ENCODE results near the gene TAF4. TPM values are rescaled to one million over a fixed set of nuclear protein-coding genes. Genes with fewer than 3 reads are reported as not detected.

Gene TAF4
- total RNA-seq, 1 experiment from 2014 or later = 11.7 TPM

DNA sequence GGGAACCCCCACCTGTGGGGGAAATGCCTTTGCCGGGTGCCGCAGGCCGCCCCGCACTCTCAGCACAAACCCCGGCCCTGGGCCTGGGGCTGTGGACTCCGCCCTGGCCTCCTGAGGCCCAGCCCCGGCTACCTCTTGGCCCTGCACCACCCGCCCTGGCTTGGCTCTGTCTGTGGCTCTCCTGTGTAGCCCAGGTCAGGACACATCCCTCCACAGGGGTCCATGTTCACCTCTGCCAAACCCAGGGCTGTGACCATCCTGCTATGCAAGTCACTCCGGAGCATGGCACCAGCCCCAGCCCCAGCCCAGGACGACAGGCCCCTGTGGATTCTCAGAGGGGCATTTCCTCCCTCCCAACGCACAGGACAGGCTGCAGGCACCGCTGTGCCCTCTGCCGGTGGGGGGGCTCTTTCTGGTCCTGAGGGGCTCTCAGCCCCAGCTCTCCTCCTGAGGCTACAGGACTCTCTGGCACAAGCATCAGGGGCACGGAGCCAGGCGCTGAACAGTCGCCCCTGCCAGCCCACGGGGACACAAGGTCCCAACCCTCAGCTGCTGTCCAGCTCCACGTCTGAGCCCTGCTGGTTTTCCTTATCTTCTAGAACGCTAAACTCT, 45.7 kb downstream of the TAF4 start:
- DNase-seq (ENCODE audit: low read depth) = no peak

DNA sequence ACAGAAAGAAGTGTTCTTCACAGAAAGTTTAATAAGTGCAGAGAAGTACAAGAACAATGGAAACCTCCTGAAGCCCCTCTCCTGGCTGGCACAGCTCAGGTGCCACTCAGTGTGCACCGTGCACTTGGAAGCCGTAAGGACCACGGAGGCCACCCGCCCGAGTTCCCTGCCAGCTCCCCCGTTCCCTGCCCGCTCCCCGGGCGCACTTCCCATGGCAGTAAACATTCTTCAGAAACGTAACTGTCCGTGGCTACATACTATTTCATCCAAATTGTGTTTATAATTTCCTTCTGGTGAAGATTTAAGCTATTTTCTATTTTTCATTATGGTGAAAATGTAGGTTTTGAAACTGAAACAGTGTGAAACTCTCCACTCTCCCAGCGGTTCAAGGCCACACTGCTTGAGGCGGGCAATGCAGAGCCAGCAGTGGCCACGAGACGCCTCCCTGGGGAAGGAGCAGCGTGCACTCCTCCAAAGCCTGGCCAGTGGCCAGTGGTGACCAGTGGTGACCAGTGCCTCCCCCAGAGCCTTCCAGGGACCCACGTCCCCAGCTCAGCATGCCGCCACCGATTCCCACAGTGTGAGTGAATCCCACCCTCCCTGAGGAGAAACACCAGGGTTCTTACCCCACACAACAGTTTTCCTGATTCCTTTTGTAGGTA, 46.4 kb downstream of the TAF4 start:
- no peak for DNase-seq (ENCODE audit: low read depth)

DNA sequence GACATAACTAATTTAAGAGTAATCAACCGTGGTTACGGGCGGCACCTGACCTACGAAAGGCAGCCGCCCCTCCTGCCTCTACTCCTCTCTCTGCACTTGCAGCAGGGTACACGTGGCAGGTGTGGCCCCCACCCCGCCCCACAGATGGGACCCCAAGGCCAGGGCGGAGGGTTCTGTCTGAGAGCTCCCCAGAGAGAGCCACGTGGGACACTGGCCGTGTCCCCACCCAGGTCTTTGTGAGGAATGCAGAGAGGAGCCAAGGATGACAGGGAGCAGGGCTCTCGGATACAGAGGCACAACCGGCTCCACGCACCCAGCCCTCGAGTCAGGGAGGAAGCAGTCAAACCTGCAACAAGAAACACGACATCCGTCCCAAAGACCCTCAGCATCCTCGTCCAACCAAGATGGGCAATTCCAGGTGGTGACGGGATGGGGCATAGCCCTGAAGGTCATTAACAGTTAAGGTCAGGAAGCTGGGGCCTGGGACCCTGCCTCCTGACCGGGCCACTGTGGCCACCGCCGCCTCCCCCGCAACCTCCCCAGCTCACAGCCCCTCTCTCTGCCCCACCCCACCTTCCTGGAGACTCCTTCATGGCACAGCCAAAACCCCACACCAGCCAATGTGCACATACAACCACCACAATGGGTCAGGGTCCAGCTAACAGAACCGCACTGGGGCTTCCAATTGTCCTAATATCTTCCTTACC, 47.1 kb downstream of the TAF4 start:
- DNase-seq (ENCODE audit: low read depth) = no peak

DNA sequence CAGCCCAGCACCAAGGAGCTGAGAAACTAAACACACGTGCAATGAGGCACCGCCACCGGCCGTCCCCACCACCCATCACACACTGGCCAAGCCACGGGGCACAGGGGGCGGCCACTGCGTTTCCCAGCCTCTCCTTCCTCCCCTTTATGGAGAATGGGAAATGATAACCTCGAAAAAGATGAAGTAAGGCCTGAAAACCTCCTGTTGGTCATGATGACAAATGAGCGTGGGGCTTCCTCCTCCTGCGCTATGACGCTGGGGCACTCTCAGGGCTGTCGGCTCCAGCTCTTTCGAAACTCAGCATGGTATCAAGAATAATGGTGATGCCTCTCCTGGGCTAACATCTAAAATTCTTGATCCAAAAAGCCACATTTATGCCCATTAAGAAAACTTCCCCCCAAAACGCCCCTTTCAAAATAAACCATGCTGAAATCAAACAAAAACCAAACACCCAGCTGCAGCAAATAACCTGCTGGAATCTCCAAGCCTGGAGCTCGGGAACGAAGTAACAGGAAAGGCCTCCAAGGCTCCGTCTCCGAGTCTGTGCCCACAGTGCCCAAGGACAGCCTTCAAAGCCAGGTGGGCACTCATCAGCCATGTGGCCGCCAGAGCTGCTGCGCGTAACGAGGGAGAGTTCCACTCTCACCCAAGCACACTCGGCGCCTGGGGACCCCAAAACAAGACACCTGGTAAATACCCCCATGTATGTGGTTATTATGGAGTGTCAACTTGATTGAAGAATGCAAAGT, 50.0 kb downstream of the TAF4 start:
- DNase-seq (ENCODE audit: low read depth) = no peak

DNA sequence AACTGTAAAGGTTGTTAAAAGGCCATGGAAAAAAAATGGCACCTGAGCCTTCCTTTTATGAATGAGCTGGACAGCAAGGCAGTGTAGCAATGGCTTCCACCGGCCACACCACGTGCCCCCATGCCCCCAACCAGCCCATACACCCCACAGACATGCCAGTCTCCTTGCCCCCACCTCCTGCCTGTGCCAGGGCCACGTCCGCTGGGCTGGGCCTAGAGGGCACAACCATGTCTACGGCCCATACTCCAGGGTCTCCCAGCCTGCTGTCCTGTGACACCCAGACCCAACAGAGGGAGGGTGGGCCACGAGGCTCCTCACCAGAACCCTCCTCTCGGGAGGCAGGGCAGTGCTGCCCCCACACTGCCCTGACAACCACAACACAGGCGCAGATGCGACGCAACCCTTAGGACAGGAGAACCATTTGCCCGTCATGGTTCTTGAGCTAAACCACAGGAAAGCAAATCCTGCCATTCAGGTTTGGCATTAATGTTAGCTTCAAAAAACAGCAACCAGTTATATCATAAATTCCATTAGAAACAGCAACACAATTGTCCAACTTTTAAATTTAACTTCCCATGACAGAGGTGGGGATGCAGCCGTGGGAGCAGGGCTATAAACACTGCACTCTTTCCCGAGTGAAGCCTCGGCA, 50.7 kb downstream of the TAF4 start:
- no peak for DNase-seq (ENCODE audit: low read depth)

DNA sequence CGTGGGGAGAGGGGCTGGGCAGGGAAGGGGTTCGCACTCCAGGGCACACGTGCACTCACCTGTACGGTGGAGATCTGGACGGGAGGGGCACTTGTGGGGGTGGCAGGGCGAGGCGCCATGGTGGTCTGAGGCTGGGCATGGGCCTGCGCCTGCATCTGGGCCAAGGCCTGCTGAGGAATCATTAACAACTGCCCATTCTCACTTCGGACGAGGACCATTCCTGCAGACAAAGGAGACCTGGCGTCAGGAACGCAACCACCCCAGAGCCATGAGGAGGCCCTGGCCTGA, 51.2 kb downstream of the TAF4 start:
- DNase-seq (ENCODE audit: low read depth) = no peak

DNA sequence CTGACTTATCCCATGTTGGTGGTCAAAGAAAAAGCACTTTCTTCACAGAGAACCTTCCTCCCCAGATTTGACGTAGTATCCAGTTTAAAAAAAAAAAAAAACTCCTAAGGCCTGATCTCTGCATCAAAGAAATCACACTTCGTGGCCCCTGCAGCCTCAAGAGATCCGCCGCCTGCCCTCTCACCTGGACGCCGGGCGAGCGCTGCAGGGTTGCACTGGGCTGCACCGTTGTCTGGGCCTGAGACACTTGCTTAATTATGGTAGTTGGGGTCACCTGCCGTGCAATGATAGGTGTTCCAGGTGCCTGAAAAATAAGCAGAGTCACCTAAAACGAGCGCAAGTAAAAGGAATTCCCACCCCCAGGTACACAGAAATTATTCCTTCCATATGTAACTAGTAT, 53.0 kb downstream of the TAF4 start:
- DNase-seq (ENCODE audit: low read depth) = no peak

DNA sequence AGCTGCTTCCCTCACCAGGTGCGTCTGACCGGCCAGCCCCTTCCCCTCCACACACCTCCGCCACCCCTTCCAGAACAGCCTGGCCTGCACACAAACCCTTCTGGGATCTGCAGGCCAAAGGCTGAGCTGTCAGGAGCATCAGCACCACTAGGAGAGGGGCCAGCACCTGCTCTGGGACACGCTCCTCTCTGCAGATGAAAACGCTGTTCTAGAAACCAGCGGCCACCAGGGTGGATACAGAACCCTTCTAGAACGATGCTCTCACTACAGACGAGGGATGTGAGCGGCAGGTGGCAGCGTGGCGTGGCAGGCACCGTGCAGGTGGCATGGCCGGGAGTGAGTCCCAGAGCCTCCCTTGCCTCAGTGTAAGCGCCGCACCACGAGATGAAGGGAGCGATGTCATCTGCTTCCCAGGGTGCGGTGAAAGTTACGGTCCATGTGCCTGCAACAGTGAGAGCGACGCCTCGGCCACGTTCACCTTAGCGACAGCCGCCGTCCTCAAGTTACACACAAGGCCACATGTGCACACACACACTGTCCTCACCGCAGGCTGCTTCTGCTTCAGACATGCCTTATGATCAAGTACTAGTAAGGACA, 53.6 kb downstream of the TAF4 start:
- no peak for DNase-seq (ENCODE audit: low read depth)

DNA sequence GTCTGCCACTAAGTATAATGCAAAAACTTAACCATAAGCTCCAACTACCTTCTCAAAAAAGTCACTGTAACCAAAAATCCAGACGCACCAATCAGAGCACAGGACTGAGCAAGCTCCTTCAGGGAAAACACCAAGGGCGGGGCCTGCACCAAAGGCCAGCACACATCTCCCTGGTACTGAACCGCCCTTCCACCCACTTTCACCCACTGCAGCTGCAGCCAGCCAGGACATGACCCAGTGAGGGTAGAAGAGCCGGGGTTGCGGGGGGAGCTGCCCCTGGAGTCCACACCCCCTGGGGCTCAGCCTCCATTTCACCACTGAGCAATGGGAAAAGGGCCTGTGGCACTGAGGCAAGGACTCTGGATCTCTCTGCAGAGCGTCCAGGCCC, 54.3 kb downstream of the TAF4 start:
- DNase-seq (ENCODE audit: low read depth) = no peak

DNA sequence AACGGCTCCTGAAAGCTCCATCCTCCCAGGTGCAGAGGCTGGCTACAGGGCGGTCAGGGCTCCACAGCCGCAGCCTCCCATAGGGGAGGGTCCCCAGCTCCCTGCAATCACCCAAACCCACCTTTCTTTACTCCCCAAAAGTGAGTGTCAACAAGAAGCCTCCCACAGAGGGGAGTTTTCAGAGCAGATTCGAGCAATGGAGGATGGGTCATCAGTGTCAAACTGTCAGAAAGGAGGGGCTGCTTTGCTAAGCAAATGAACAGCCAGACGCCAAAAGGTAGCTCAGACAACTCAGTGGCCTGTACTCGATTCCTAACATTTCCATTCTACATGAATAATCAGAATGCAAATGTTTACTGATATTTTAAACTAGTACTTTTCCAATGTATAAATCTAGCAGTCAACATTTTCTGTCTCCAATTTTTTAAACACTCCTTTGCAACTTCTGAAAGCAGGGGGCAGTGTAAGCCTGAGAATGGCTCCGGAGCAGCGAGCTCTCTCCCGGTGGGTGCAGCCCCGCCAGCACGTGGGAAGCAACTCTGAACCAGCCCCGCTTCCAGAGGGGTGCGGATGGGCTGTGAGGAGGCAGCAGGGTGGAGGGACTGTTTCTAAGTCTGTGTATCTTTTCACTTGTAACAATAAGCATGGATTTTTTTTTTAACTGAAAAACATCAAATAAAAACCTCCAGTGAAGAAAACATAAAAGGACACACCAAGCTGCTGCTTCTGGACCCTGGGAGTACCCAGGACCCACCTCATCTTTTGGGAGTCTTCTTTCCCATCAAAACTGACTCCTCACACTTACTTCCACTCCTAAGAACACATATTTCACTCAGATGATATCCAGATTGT, 54.9 kb downstream of the TAF4 start:
- DNase-seq (ENCODE audit: low read depth) = peak; percentile 39

DNA sequence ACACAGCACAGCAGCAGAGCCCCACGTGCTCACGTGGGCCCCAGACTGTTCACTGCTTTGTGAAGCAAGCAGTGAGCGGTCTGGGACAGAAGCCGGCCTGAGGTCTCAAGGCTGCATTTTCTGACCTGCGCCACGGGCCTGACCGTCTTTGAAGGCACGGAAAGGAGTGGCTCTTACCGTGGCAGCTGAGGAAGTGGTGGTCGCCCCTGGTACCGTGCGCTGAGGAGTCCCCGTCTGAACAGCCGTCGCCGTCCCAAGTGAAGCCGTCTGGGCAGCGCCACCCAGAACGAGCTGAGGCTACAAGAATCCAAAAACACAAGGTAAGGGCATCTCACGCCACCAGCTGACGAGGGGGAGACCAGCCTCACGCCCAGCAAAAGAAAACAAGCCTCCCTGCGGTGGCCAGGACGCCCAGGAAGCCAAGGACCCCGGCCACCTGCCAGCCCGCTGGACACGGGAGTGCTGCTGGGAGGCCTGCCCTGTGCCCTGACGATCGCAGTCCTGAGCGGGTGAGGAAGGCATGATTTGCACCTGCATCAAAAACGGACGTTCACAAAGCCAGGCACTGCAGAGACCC, 55.7 kb downstream of the TAF4 start:
- DNase-seq (ENCODE audit: low read depth) = no peak

DNA sequence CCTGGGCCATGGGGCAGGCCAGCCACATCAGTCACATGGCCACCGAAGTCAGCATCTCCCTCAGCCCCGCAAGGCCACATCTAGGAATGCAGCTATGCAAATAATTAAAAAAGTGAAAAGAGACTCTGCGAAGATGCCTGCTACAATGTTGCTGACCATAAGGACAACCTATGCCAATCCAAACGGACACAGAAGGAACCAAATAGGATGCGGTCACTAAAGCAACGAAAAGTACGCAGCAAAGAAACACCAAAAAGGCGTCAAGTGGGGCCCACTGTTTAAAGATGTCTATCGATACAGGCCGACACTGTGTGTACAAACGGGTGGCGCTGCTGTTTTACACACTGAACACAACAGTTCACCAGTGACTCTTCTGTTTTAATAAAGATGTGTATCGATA, 56.4 kb downstream of the TAF4 start:
- no peak for DNase-seq (ENCODE audit: low read depth)

DNA sequence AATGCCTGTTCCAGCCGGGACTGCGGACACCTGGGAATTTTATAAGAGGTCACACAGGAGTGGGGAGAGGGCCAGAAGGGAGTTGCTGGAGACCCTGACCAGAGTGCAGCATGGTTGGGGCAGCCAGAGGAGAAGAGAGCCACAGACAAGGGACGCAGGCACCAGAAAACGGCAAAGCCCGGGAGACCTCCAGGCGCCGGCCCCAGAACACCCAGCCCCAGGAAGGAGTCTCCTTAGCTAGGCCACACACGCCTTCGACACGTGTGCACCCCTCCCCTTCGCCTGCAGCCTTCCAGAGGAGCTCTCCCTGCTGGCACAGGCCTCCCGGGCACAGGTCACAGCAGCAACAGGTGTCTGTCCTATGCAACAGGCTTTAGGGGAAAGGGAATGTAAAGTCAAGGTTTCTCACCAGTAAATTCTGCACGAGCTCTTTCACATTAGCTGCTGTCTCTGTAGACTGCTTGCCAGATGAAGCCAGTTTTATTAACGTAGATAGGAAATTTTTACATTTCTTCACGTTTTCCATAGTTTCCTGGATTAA, 57.0 kb downstream of the TAF4 start:
- no peak for DNase-seq (ENCODE audit: low read depth)

DNA sequence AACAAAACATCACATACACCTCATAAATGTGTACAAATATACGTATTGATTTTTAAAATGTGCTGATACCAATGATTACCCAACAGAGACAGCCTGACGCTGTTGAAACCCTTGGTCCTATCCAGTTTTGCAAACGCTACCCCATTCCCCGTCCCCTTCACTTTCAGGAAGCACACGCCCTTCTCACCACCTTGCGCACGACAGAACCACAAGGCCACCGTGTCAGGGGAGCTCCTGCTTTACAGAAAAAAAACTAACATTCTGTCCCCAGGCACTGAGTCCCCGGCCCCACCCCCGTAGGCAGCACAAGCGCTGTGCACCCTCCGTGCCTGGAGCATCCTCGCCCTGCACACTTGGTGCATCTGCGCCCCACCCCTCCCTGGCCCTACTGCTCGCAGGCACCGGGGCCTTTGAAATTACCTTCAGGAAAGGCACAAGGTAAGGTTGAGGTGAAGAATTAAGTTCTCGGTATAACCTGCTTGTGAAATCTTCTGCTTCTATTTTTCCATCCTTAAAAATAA, 58.5 kb downstream of the TAF4 start:
- no peak for DNase-seq (ENCODE audit: low read depth)

DNA sequence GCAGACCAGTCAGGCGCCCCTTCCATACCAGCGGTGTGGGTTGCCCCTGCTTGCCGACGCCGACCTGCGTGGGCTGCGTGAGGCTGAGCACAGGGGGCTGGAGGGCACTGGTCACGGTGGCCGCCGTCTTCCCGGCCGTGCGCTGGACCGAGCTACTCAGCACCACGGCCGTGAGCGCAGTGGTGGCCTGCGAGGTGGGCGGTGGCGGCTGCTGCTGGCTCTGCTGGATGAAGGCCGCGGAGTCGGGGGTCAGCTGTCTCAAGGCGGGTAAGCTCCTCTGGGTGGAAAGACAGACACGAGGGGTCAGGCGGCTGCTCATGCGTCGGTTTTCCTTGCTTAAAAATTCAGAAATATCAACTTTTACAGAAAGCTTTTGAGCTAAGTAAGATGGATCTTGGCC, 59.2 kb downstream of the TAF4 start:
- no peak for DNase-seq (ENCODE audit: low read depth)

DNA sequence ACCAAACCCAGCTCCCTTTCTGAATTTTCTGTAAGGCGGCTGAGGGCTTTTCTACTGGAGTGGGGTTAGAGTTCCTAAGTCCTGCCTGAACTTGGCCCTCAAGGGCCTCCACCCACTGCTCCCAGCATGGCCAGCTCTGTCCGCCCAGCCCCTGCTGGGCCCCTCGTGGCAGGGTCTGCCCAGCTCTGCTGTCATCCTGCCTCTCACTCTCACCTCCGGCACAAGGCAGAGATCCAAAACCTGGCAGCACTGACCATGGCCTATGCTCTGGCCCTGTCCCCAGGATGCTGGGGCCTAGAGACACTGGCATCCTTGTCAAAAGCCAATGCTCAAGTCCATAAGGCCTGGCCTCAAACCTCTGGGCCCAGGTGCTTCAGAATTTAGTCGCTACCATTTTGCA, 61.1 kb downstream of the TAF4 start:
- DNase-seq (ENCODE audit: low read depth) = no peak

DNA sequence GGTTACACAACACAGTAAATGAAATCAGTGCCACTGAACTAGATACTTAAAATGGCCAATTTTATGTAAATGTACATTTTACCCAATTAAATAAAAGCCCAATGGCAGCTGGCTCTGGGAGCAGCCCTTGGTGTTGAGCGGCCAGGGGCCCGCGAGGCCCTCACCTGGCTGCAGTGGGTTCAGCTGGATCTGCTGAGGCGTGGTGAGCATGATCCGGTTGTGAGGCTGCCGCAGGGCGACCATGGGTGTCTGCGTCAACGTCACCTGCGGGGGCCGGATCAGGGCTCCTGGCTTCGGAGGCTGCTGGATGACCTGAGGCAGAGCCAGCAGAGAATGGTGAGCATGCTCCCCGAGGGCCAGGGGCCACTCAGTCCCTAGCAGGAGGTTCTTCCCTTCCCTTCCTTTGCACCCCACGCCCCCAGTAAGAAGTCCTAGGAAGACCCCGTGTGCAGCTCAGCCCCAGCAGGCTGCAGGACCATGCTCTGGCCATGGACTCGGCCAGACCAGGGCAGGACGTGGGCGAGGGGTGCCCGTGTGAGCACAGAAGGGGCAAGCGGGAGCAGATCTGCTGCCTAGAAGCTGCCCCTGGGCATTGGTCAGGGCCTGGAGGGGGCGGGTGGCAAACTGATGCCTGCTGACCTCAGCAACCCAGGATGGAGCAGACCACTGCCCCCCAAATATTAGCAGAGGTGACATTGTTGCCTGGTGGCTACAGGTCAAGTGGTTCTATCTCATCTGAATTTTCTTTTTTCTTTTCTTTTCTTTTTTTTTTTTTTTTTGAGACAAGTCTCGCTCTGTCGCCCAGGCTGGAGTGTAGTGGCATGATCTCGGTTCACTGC, 61.9 kb downstream of the TAF4 start:
- no peak for DNase-seq (ENCODE audit: low read depth)

DNA sequence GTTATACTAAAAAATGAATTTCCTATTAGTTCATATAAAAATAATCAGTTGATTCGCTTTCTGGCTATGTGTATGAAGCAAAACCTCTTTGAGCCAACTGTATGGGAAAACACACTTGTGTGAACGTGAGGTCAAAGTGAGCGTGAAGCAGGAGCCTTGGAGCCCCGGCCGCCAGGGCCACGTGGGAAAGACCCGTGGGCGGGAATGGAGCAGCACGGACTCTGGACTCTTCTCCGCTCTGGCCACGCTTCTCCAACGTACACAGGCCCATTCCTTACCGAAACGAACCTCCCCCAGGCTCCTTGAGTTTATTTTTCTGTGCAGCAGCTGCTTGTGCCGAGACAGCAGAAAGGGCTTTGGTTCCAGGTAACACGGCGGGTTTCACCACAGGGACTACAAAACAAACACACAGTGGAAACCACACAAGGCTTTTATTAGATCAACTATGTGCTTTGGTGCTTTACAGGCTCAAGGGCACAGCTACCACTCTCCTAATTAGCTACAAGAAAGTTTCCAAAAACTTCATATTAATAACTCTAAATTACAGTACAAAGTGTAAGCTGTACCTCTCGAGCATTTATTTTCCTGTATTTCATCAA, 62.7 kb downstream of the TAF4 start:
- no peak for DNase-seq (ENCODE audit: low read depth)

All from M059J (cell line).